ENCODE data around the gene PCBP3. TPM values are rescaled to one million over a fixed set of nuclear protein-coding genes. Genes with fewer than 3 reads are reported as not detected.

PCBP3 gene
- total and polyA plus RNA-seq, 12 donors: 1.7 to 15.8 (median 4.7) TPM

DNA sequence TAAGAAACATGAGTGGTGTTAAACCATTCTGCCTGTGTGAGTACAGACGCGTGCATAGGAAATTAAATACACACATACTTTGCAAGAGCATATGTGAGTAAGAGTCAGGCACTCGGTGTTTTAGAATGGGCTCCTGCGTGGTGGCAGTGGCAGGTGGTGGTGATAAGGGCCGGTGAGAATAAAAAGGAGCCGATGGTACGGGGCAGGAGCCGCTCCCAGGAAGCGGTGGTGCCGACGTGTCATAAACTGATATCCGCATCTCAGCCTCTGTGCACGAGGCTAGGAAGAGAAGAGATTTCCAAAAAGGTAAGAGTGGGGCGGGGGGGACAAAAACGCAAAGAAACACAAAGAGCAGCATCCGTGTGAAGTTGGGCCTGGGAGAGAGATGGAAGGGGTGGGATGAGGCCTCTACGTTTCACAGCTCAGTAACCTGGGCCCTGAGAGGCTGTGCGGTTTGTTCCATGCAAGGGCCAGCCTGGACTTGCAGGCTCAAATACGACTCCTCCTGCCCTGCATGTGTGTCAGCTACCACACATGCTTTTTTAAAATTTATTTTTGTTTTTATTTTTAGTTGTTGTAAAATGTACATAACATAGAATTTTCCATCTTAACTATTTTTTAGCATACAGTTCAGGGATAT lies 210.3 kb downstream of the PCBP3 start:
- TF ChIP-seq, protein P1, sequence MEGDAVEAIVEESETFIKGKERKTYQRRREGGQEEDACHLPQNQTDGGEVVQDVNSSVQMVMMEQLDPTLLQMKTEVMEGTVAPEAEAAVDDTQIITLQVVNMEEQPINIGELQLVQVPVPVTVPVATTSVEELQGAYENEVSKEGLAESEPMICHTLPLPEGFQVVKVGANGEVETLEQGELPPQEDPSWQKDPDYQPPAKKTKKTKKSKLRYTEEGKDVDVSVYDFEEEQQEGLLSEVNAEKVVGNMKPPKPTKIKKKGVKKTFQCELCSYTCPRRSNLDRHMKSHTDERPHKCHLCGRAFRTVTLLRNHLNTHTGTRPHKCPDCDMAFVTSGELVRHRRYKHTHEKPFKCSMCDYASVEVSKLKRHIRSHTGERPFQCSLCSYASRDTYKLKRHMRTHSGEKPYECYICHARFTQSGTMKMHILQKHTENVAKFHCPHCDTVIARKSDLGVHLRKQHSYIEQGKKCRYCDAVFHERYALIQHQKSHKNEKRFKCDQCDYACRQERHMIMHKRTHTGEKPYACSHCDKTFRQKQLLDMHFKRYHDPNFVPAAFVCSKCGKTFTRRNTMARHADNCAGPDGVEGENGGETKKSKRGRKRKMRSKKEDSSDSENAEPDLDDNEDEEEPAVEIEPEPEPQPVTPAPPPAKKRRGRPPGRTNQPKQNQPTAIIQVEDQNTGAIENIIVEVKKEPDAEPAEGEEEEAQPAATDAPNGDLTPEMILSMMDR (IDR thresholded peaks at IDR 0.05): no peak
- TF ChIP-seq POLR2A (IDR thresholded peaks at IDR 0.05): no peak
- no peak overlapping the region for H3K27ac ChIP-seq
- WGBS, 4 donors: 88 to 94% (median 90%) methylated on average over 19 of the region's 19 CpGs
- peak in 2 of 7 donors; percentile 2 to 18 for DNase-seq
- H3K36me3 ChIP-seq (replicated peaks in 1 of 2): no peaks in the 10 kb centered on the region
- intact Hi-C loops (cut with DNase I): no loop called here
- no peaks in the 10 kb centered on the region for H3K9me3 ChIP-seq (replicated peaks in 1 of 3)
- no peak overlapping the region for H3K4me3 ChIP-seq
- H3K27me3 ChIP-seq: no peaks in the 10 kb centered on the region
- no peaks in the 10 kb centered on the region for H3K4me1 ChIP-seq (replicated peaks in 1 of 2)

DNA sequence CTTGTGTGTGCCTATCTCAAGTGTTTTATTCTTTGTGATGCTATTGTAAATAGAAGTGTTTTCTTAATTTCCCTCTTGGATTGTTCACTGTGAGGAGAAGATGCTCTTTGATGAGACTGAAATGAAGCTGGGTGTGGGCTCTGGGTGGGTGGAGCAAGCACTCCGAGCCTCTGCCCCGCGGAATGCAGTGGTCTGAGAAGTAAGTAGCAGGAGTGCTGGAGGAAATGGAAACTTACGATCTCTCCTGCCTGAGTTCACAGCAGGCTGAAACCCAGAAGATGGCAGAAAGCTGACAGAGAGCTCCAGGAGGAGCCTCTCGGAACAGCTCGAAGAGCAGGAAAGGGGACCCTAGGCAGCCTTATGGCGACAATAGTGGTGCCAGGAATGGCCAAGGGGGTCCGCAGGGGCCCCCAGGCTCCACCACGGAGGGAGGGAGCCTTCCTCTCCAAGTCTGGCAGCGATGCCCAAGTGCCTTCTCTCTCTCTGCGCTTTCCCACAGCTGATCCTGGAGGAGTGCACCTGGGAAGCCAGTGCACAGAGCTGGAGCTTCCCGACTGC lies 211.2 kb downstream of the PCBP3 start:
- no peak for DNase-seq
- WGBS, 4 donors: 51 to 72% (median 62%) methylated on average over 10 to 12 of the region's 12 CpGs
- Histone ChIP-seq H3K27ac (no peak overlapping the region), H3K9me3 (replicated peaks in 1 of 3) (no peaks in the 10 kb centered on the region), H3K36me3 (replicated peaks in 1 of 2) (no peaks in the 10 kb centered on the region), H3K27me3 (no peaks in the 10 kb centered on the region), H3K4me1 (replicated peaks in 1 of 2) (no peaks in the 10 kb centered on the region), H3K4me3 (no peak overlapping the region)
- intact Hi-C loops (cut with DNase I): no loop called here
- no peak for TF ChIP-seq POLR2A (IDR thresholded peaks at IDR 0.05)
- TF ChIP-seq, protein P1 (IDR thresholded peaks at IDR 0.05): no peak

DNA sequence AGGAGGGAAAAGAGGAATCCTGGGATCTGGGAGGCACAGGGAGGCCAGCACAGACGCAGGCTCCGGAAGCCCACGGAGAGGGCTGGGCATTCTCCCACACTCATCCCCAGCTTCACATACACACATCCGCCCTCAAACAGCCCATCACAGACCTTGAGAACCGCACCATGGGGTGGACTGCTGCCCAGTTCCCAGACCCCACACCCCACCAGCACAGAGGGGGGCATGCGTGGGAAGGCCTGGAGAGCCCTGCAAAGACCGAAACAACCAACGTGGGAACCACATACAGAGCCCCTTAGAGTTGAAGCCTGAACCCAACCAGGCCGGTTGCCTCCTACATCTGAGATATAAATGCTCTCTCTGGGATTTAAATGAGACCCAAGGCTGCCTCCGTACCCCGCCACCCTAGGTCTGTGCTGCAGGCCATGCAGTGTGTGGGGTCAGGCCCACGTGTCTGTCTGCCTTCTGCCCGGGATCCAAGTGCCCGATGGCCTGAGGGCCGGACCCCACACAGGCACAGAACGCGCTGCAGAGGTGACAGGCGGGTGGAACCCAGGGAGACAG lies 211.8 kb downstream of the PCBP3 start:
- H3K27me3 ChIP-seq: no peaks in the 10 kb centered on the region
- intact Hi-C loops (cut with DNase I): no loop called here
- WGBS, 4 donors: 84 to 93% (median 90%) methylated on average over 9 to 18 of the region's 18 CpGs
- H3K36me3 ChIP-seq (replicated peaks in 1 of 2): no peaks in the 10 kb centered on the region
- H3K9me3 ChIP-seq (replicated peaks in 1 of 3): no peaks in the 10 kb centered on the region
- peak in 2 of 7 donors; percentile 9 to 41 for DNase-seq
- H3K27ac ChIP-seq: no peak overlapping the region
- H3K4me1 ChIP-seq (replicated peaks in 1 of 2): no peaks in the 10 kb centered on the region
- no peak overlapping the region for H3K4me3 ChIP-seq
- no peak for TF ChIP-seq POLR2A (IDR thresholded peaks at IDR 0.05)
- TF ChIP-seq, protein P1 (IDR thresholded peaks at IDR 0.05): no peak

DNA sequence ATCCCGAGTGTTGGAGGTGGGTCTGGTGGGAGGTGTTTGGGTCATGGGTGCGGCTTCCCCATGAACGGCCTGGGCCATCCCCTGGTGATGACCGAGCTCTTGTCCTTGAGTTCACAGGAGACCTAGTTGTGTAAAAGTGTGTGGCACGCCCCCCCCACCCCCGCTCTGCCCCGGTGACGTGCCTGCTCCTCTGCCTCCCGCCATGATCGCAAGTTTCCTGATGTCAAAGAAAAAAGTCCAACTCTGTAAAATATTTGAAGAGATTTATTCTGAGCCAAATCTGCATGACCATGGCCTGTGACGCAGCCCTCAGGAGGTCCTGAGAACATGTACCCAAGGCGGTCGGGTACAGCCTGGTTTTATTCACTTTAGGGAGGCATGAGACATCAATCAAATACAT lies 212.9 kb downstream of the PCBP3 start:
- Histone ChIP-seq H3K4me1 (replicated peaks in 1 of 2) (no peaks in the 10 kb centered on the region), H3K27ac (no peak overlapping the region), H3K36me3 (replicated peaks in 1 of 2) (no peaks in the 10 kb centered on the region), H3K9me3 (replicated peaks in 1 of 3) (no peaks in the 10 kb centered on the region), H3K4me3 (no peak overlapping the region), H3K27me3 (no peaks in the 10 kb centered on the region)
- 81 to 90% (median 88%) methylated on average over 11 to 13 of the region's 13 CpGs for WGBS, 4 donors
- TF ChIP-seq POLR2A (IDR thresholded peaks at IDR 0.05): no peak
- TF ChIP-seq, protein P1 (IDR thresholded peaks at IDR 0.05): no peak
- DNase-seq: peak in 2 of 7 donors; percentile 5 to 39
- intact Hi-C loops (cut with DNase I): no loop called here
